ENCODE data around the gene HYAL2. TPM values are rescaled to one million over a fixed set of nuclear protein-coding genes. Genes with fewer than 3 reads are reported as not detected.

HYAL2 gene
- total and polyA plus RNA-seq, 7 donors = 8.6 to 62.6 (median 42.4) TPM

DNA sequence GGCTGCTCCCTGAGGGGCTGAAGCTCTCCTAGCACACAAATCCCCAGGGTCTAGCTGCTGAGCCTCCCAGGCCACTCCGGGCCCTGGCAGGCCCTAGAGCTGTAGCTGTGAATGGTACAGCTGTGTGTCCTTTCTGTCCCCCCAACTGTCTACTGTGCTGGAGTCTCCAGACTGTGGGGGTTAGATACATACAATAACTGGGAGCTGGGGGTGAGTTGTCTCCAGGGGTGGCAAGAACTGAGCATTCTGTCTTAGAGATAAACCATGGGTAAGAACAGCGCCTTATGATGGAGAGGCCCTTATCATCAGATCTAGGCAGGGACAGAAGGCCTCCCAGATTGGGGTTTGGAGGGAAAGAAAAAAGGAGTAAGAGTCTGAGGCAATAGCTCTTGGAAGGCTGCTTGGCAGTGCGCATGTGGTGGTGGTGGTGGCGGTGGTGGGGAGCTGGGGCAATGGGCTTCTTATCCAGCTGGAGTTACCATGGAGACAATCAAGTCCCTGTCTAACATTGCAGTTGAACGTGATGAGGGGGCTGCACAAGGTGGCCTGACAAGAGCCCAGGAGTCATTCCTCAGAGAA is 31.7 kb upstream of the HYAL2 start:
- DNase-seq = no peak
- intact Hi-C loops (cut with DNase I) = loop anchor here (10.0 kb wide), 1 partner anchor 1041 kb away; the partner anchor contains the start of gene RBM15B
- no peak overlapping the region for H3K27ac ChIP-seq
- TF ChIP-seq, protein P1, sequence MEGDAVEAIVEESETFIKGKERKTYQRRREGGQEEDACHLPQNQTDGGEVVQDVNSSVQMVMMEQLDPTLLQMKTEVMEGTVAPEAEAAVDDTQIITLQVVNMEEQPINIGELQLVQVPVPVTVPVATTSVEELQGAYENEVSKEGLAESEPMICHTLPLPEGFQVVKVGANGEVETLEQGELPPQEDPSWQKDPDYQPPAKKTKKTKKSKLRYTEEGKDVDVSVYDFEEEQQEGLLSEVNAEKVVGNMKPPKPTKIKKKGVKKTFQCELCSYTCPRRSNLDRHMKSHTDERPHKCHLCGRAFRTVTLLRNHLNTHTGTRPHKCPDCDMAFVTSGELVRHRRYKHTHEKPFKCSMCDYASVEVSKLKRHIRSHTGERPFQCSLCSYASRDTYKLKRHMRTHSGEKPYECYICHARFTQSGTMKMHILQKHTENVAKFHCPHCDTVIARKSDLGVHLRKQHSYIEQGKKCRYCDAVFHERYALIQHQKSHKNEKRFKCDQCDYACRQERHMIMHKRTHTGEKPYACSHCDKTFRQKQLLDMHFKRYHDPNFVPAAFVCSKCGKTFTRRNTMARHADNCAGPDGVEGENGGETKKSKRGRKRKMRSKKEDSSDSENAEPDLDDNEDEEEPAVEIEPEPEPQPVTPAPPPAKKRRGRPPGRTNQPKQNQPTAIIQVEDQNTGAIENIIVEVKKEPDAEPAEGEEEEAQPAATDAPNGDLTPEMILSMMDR (IDR thresholded peaks at IDR 0.05) = no peak
- no peak for TF ChIP-seq EP300 (IDR thresholded peaks at IDR 0.05)
- TF ChIP-seq POLR2A (IDR thresholded peaks at IDR 0.05) = no peak
- TF ChIP-seq POLR2AphosphoS5 (IDR thresholded peaks at IDR 0.05) = no peak
- H3K36me3 ChIP-seq = peaks cover 14 to 50% (median 24%) of the 10 kb centered on the region in 4 donors
- H3K9me3 ChIP-seq = no peaks in the 10 kb centered on the region
- 87 to 89% methylated on average over 5 of the region's 5 CpGs for WGBS, 2 donors
- H3K4me1 ChIP-seq = peaks cover 0 to 67% (median 52%) of the 10 kb centered on the region in 4 donors
- no peaks in the 10 kb centered on the region for H3K27me3 ChIP-seq
- no peak overlapping the region for H3K4me3 ChIP-seq

DNA sequence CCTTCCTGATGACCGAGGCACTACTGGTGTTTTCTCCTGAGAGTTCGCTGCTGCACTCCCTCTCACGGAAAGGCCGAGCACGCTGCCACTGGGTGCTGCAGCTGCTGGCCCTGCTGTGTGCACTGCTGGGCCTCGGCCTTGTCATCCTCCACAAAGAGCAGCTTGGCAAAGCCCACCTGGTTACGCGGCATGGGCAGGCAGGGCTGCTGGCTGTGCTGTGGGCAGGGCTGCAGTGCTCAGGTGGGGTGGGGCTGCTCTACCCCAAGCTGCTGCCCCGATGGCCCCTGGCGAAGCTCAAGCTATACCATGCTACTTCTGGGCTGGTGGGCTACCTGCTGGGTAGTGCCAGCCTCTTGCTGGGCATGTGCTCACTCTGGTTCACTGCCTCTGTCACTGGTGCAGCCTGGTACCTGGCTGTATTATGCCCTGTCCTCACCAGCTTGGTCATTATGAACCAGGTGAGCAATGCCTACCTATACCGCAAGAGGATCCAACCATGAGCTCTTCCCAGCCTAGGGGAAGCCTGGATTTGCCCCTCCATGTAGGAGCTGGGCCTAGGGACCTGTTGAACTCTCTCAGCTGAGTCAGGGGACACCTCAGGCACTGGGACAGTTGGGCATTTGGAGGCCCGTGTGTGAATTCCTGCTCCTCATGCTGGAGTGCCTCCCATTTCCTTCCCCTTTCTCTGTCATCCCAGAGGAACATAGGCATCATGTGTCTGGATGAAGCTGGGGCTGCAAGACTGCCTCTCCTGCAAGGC is 30.9 kb upstream of the HYAL2 start:
- 91% methylated on average over 12 of the region's 12 CpGs for WGBS, 2 donors
- H3K4me1 ChIP-seq = peaks cover 0 to 63% (median 53%) of the 10 kb centered on the region in 4 donors
- H3K27ac ChIP-seq = no peak overlapping the region
- H3K9me3 ChIP-seq = no peaks in the 10 kb centered on the region
- intact Hi-C loops (cut with DNase I) = loop anchor here (10.0 kb wide), 1 partner anchor 1041 kb away; the partner anchor contains the start of gene RBM15B
- TF ChIP-seq, protein P1 (IDR thresholded peaks at IDR 0.05) = no peak
- TF ChIP-seq POLR2A (IDR thresholded peaks at IDR 0.05) = no peak
- TF ChIP-seq POLR2AphosphoS5 (IDR thresholded peaks at IDR 0.05) = no peak
- no peak for TF ChIP-seq EP300 (IDR thresholded peaks at IDR 0.05)
- peaks cover 14 to 53% (median 28%) of the 10 kb centered on the region in 4 donors for H3K36me3 ChIP-seq
- no peak for DNase-seq
- H3K4me3 ChIP-seq = no peak overlapping the region
- no peaks in the 10 kb centered on the region for H3K27me3 ChIP-seq

DNA sequence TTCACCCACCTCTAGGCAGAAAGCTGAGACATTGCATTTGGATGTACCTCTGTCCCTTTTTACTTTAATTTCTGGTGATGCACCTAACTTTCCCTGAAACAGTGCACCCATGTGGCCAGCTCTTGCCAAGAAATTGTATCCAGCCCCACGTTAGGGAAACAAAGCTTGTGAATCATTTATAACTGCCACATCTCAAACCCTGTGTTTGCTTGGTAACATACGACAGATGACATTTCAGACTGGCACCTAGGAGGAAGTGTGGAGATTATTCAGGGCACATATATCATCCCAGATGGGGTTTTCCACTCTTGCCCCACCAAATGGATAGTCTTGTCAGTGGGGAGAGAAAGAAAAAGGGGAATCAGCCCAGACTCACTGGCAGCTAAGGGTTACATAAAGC is 30.2 kb upstream of the HYAL2 start:
- Histone ChIP-seq H3K4me3 (no peak overlapping the region), H3K36me3 (peaks cover 14 to 59% (median 34%) of the 10 kb centered on the region in 4 donors), H3K27ac (no peak overlapping the region), H3K4me1 (peaks cover 0 to 57% (median 46%) of the 10 kb centered on the region in 4 donors), H3K9me3 (no peaks in the 10 kb centered on the region), H3K27me3 (no peaks in the 10 kb centered on the region)
- intact Hi-C loops (cut with DNase I) = loop anchor here (10.0 kb wide), 1 partner anchor 1042 kb away; the partner anchor contains the start of gene RBM15B
- TF ChIP-seq POLR2A (IDR thresholded peaks at IDR 0.05) (no peak), POLR2AphosphoS5 (IDR thresholded peaks at IDR 0.05) (no peak), EP300 (IDR thresholded peaks at IDR 0.05) (no peak)
- TF ChIP-seq, protein P1 (IDR thresholded peaks at IDR 0.05) = no peak
- DNase-seq = no peak
- 7 to 41% methylated on average over 2 of the region's 2 CpGs for WGBS, 2 donors

DNA sequence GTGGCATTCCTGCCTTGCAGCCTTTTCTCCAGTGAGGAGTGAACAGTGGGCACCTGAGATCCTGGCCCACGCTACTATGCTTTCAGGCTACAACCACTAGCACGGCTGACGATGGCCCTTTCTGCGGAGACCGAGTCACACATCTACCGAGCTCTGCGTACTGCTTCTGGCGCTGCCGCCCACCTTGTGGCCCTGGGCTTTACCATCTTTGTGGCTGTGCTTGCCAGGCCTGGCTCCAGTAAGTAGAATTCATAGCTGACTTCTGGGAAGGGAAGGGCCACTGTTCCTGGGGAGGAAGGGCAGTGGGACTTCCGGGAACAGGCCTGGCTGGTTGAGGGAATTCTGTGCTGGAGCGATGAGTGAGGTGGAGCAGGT is 28.8 kb upstream of the HYAL2 start:
- Histone ChIP-seq H3K36me3 (peaks cover 14 to 52% (median 32%) of the 10 kb centered on the region in 4 donors), H3K4me1 (peaks cover 0 to 42% (median 32%) of the 10 kb centered on the region in 4 donors)

More for the DNA sequence above, 28.8 kb upstream of the HYAL2 start:
- intact Hi-C loops (cut with DNase I) = loop anchor here (10.0 kb wide), 1 partner anchor 1043 kb away; the partner anchor contains the start of gene RBM15B
- DNase-seq = no peak
- TF ChIP-seq POLR2AphosphoS5 (IDR thresholded peaks at IDR 0.05) (no peak), EP300 (IDR thresholded peaks at IDR 0.05) (no peak), POLR2A (IDR thresholded peaks at IDR 0.05) (no peak)
- TF ChIP-seq, protein P1 (IDR thresholded peaks at IDR 0.05) = no peak
- WGBS, 2 donors = 61 to 64% methylated on average over 11 of the region's 11 CpGs
- Histone ChIP-seq H3K9me3 (no peaks in the 10 kb centered on the region), H3K27ac (peak overlapping the region; percentile 86 to 96 (median 92)), H3K4me3 (peak overlapping the region; percentile 57 to 91 (median 82)), H3K27me3 (no peaks in the 10 kb centered on the region)

Data from sigmoid colon (tissue), 7 donors.